ENCODE measurements around the gene NFIA. TPM values are rescaled to one million over a fixed set of nuclear protein-coding genes. Genes with fewer than 3 reads are reported as not detected.
A peak's percentile ranks its signal among the peaks of the same experiment; 100 is the strongest.

The NFIA gene
- total and polyA plus RNA-seq, 9 of the 15 experiments (the other 6 are each of a cell fraction or from before 2014, with no cell fraction given): 5.3 to 24.9 (median 9.8) TPM

DNA sequence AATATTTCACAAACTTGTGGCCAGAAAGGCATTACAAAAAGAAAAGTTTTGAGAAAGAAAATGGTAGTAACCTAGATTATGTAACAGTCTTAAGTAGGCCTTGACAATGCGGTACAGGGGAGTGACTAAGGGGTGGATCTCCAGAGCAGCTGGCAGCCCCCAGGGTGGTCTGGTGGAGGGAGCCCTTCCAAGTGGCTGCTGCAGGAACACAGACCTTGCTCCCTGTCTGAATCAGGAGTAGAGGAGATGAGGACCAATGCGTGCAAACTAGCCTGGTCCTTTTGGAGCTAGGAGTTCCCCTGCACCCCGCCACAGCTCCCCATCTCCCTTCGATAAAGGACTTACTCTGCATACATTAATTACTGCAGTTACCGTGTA lies 189.0 kb downstream of the NFIA start (continued):
- TF ChIP-seq, protein P1, sequence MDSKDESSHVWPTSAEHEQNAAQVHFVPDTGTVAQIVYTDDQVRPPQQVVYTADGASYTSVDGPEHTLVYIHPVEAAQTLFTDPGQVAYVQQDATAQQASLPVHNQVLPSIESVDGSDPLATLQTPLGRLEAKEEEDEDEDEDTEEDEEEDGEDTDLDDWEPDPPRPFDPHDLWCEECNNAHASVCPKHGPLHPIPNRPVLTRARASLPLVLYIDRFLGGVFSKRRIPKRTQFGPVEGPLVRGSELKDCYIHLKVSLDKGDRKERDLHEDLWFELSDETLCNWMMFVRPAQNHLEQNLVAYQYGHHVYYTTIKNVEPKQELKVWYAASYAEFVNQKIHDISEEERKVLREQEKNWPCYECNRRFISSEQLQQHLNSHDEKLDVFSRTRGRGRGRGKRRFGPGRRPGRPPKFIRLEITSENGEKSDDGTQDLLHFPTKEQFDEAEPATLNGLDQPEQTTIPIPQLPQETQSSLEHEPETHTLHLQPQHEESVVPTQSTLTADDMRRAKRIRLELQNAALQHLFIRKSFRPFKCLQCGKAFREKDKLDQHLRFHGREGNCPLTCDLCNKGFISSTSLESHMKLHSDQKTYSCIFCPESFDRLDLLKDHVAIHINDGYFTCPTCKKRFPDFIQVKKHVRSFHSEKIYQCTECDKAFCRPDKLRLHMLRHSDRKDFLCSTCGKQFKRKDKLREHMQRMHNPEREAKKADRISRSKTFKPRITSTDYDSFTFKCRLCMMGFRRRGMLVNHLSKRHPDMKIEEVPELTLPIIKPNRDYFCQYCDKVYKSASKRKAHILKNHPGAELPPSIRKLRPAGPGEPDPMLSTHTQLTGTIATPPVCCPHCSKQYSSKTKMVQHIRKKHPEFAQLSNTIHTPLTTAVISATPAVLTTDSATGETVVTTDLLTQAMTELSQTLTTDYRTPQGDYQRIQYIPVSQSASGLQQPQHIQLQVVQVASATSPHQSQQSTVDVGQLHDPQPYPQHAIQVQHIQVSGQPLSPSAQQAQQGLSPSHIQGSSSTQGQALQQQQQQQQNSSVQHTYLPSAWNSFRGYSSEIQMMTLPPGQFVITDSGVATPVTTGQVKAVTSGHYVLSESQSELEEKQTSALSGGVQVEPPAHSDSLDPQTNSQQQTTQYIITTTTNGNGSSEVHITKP (IDR thresholded peaks at IDR 0.05; ENCODE audit: partially characterized antibody): peak; percentile 48
- TF ChIP-seq, protein P2, sequence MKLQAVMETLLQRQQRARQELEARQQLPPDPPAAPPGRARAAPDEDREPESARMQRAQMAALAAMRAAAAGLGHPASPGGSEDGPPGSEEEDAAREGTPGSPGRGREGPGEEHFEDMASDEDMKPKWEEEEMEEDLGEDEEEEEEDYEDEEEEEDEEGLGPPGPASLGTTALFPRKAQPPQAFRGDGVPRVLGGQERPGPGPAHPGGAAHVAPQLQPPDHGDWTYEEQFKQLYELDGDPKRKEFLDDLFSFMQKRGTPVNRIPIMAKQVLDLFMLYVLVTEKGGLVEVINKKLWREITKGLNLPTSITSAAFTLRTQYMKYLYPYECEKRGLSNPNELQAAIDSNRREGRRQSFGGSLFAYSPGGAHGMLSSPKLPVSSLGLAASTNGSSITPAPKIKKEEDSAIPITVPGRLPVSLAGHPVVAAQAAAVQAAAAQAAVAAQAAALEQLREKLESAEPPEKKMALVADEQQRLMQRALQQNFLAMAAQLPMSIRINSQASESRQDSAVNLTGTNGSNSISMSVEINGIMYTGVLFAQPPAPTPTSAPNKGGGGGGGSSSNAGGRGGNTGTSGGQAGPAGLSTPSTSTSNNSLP (IDR thresholded peaks at IDR 0.05; ENCODE audit: borderline replicate concordance, low read depth, low read length): no peak
- TF ChIP-seq TAF9B (IDR thresholded peaks at IDR 0.05; ENCODE audit: partially characterized antibody): peak; percentile 20
- TF ChIP-seq, protein P3, sequence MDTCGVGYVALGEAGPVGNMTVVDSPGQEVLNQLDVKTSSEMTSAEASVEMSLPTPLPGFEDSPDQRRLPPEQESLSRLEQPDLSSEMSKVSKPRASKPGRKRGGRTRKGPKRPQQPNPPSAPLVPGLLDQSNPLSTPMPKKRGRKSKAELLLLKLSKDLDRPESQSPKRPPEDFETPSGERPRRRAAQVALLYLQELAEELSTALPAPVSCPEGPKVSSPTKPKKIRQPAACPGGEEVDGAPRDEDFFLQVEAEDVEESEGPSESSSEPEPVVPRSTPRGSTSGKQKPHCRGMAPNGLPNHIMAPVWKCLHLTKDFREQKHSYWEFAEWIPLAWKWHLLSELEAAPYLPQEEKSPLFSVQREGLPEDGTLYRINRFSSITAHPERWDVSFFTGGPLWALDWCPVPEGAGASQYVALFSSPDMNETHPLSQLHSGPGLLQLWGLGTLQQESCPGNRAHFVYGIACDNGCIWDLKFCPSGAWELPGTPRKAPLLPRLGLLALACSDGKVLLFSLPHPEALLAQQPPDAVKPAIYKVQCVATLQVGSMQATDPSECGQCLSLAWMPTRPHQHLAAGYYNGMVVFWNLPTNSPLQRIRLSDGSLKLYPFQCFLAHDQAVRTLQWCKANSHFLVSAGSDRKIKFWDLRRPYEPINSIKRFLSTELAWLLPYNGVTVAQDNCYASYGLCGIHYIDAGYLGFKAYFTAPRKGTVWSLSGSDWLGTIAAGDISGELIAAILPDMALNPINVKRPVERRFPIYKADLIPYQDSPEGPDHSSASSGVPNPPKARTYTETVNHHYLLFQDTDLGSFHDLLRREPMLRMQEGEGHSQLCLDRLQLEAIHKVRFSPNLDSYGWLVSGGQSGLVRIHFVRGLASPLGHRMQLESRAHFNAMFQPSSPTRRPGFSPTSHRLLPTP (IDR thresholded peaks at IDR 0.05; ENCODE audit: borderline replicate concordance, extremely low read depth, insufficient read length): no peak
- peak; percentile 91 for TF ChIP-seq FOSL1 (tag; conservative IDR thresholded peaks at IDR 0.05)
- TF ChIP-seq, protein P4, sequence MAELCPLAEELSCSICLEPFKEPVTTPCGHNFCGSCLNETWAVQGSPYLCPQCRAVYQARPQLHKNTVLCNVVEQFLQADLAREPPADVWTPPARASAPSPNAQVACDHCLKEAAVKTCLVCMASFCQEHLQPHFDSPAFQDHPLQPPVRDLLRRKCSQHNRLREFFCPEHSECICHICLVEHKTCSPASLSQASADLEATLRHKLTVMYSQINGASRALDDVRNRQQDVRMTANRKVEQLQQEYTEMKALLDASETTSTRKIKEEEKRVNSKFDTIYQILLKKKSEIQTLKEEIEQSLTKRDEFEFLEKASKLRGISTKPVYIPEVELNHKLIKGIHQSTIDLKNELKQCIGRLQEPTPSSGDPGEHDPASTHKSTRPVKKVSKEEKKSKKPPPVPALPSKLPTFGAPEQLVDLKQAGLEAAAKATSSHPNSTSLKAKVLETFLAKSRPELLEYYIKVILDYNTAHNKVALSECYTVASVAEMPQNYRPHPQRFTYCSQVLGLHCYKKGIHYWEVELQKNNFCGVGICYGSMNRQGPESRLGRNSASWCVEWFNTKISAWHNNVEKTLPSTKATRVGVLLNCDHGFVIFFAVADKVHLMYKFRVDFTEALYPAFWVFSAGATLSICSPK (IDR thresholded peaks at IDR 0.05; ENCODE audit: borderline replicate concordance): no peak
- TF ChIP-seq ARID1B (IDR thresholded peaks at IDR 0.05): peak; percentile 61
- peak; percentile 93 for TF ChIP-seq ZBTB7A (IDR thresholded peaks at IDR 0.05; ENCODE audit: borderline replicate concordance, control insufficient read depth, low read depth, low read length)
- TF ChIP-seq, protein P5, sequence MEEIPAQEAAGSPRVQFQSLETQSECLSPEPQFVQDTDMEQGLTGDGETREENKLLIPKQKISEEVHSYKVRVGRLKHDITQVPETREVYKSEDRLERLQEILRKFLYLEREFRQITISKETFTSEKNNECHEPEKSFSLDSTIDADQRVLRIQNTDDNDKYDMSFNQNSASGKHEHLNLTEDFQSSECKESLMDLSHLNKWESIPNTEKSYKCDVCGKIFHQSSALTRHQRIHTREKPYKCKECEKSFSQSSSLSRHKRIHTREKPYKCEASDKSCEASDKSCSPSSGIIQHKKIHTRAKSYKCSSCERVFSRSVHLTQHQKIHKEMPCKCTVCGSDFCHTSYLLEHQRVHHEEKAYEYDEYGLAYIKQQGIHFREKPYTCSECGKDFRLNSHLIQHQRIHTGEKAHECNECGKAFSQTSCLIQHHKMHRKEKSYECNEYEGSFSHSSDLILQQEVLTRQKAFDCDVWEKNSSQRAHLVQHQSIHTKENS (CRISPR knock-in tag; IDR thresholded peaks at IDR 0.05): no peak
- no peak for TF ChIP-seq RFX7 (CRISPR knock-in tag; IDR thresholded peaks at IDR 0.05)
- TF ChIP-seq MYNN (IDR thresholded peaks at IDR 0.05): 0 out of 2 replicates have a peak, but pooled peaks have one; percentile 6
- TF ChIP-seq MYNN (CRISPR knock-in tag; IDR thresholded peaks at IDR 0.05): no peak
- 0 out of 2 replicates have a peak, but pooled peaks have one; percentile 2 for TF ChIP-seq MECOM (CRISPR knock-in tag; IDR thresholded peaks at IDR 0.05)
- TF ChIP-seq, protein P6, sequence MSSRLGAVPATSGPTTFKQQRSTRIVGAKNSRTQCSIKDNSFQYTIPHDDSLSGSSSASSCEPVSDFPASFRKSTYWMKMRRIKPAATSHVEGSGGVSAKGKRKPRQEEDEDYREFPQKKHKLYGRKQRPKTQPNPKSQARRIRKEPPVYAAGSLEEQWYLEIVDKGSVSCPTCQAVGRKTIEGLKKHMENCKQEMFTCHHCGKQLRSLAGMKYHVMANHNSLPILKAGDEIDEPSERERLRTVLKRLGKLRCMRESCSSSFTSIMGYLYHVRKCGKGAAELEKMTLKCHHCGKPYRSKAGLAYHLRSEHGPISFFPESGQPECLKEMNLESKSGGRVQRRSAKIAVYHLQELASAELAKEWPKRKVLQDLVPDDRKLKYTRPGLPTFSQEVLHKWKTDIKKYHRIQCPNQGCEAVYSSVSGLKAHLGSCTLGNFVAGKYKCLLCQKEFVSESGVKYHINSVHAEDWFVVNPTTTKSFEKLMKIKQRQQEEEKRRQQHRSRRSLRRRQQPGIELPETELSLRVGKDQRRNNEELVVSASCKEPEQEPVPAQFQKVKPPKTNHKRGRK (tag; IDR thresholded peaks at IDR 0.05): no peak
- peak; percentile 49 for TF ChIP-seq SMARCA4 (IDR thresholded peaks at IDR 0.05)
